Measurements from ENCODE around the gene RNF114.
"Not testable (repeated sequence)": the region's sequence is repeated elsewhere in the genome, so short reads cannot be mapped to it uniquely, and the experiment has no call there.

The RNF114 gene

DNA sequence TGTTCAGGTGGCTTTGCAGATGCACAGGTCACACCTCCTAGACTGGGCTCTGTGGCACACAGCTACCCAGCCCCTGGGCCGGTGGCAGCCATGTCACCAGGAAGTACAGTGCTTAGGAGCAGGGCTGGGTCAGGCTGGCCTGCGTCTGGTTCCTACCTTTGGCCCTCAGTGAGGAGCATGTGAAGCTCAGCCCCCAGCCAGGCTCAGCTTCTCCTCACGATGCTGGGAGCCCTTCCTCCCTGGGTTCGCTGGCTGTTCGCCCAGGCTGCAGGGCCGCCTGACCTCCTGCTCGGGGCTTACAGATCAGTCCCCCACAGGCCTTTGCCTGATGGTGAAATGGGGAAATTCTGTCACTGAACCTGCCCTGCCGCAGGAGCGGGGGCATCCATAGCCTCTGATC, 43.9 kb upstream of the RNF114 start:
- Histone ChIP-seq H3K27me3 (ENCODE audit: control insufficient read depth, insufficient read depth, low read length) (no peaks in the 10 kb centered on the region), H3K27ac (ENCODE audit: low read depth, low read length) (no peak overlapping the region), H3K4me1 (ENCODE audit: control insufficient read depth, insufficient read depth, low read length) (peaks cover 38% of the 10 kb centered on the region), H3K36me3 (ENCODE audit: control insufficient read depth, insufficient read depth, low read length) (peaks cover 5% of the 10 kb centered on the region), H3K9ac (ENCODE audit: low read length) (no peak overlapping the region), H3K4me3 (ENCODE audit: low read depth, low read length) (no peak overlapping the region), H3K9me3 (ENCODE audit: control insufficient read depth, insufficient read depth, low read depth, low read length) (no peaks in the 10 kb centered on the region)

DNA sequence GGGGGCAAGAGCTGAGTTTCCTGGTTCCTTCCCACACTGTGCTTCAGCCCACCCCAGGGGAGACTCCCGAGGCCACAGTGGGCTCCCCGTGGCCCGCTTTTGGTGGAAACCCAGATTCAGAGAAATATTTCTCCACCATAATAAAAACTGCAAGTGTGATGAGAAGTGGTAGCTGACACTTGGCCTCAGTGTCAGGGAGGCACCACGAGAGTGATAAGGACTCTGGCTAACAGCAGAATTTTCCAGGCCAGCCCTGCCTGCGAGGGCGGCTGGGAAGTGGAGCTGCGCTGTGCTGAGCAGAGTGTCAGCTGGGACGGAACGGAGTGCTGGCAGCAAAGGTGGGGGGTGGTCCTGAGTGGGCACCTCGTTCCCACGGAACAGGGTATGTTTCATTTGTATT, 43.4 kb upstream of the RNF114 start:
- no peak overlapping the region for H3K27ac ChIP-seq (ENCODE audit: low read depth, low read length)
- H3K4me3 ChIP-seq (ENCODE audit: low read depth, low read length): no peak overlapping the region
- no peaks in the 10 kb centered on the region for H3K9me3 ChIP-seq (ENCODE audit: control insufficient read depth, insufficient read depth, low read depth, low read length)
- H3K4me1 ChIP-seq (ENCODE audit: control insufficient read depth, insufficient read depth, low read length): peaks cover 34% of the 10 kb centered on the region
- H3K9ac ChIP-seq (ENCODE audit: low read length): no peak overlapping the region
- peaks cover 2% of the 10 kb centered on the region for H3K36me3 ChIP-seq (ENCODE audit: control insufficient read depth, insufficient read depth, low read length)
- H3K27me3 ChIP-seq (ENCODE audit: control insufficient read depth, insufficient read depth, low read length): no peaks in the 10 kb centered on the region

DNA sequence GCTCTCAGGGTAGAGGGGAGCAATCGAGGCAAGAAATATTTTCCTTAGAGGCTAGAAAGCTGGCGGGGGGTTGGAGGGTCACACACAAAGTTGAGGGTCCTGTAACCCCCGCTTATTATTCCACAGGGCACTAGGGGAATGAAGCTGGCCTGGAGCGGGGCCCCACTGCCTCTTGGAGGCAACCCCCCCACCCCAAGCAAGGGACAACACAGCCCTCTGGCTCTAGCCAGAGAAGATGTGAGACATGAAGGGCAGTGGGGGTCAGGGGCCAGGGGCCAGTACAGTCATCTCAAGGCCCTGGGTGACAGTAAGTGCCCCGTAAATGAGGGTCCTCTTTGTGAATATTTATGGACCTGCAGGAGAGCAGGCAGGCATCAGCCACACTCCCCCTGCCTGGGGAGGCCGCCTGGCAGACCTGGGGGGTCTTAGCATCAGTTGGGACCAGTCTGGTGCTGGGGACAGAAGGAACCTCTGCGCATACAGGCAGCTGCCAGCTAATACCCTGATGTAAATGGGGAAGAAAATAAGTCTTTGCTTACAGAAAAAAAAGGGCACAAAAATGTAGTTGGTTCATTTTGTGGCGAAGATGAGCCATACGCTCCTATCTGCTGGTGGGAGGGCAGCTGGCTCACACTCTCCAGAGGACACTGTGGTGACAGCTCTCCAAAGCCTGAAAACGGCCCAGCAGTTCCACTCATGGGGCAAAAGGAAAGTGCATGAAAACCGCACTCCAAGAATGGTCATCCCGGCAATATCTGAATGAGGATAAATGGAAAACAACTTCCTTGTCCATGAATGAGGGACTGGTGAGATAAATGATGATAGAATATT, 42.7 kb upstream of the RNF114 start:
- H3K9ac ChIP-seq (ENCODE audit: low read length): no peak overlapping the region
- no peak overlapping the region for H3K27ac ChIP-seq (ENCODE audit: low read depth, low read length)
- no peaks in the 10 kb centered on the region for H3K27me3 ChIP-seq (ENCODE audit: control insufficient read depth, insufficient read depth, low read length)
- no peaks in the 10 kb centered on the region for H3K9me3 ChIP-seq (ENCODE audit: control insufficient read depth, insufficient read depth, low read depth, low read length)
- no peak overlapping the region for H3K4me3 ChIP-seq (ENCODE audit: low read depth, low read length)
- peaks cover 30% of the 10 kb centered on the region for H3K4me1 ChIP-seq (ENCODE audit: control insufficient read depth, insufficient read depth, low read length)
- no peaks in the 10 kb centered on the region for H3K36me3 ChIP-seq (ENCODE audit: control insufficient read depth, insufficient read depth, low read length)

DNA sequence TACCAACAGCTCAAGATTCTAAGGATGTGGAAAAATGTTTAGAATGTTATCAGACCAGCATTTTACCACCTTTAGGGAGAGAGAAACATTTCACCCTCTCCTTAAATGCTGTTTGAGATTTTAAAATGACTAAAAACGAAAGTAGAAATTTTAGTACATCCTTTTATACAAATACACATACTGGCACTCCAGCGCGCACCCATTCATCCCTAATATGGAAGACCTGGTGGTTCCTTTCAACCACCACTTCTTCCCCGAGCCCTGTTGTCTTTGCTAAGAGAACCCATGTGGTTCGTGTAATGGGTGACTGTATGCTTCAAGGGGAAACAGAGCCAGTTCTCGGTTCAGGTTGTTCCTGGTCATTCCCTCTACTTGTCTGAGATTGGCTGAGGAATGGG, 42.1 kb upstream of the RNF114 start:
- Histone ChIP-seq H3K4me3 (ENCODE audit: low read depth, low read length) (no peak overlapping the region), H3K27ac (ENCODE audit: low read depth, low read length) (no peak overlapping the region)

DNA sequence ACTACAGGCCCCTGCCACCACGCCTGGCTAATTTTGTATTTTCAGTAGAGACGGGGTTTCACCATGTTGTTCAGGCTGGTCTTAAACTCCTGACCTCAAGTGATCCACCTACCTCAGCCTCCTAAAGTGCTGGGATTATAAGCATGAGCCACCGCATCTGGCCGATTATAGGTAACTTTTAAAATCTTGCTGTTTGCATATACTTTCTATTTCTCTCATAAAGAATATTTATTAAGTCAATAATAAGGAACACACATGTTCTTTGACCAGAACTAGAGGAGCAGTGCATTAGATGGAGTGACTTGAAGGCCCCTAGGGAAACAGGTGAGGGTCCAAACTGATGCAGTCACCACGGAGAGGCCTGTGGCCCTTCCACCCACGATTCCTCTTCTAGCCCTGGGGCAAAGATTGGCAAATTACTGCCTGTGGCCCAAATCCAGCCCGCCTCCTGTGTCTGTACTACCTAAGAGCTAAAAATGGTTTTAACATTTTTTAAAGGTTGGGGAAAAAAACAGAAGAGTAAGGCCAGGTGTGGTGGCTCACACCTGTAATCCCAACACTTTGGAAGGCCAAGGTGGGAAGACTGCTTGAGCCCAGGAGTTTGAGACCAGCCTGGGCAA, 40.6 kb upstream of the RNF114 start:
- not testable (repeated sequence) for H3K27me3 ChIP-seq (ENCODE audit: control insufficient read depth, insufficient read depth, low read length); H3K27ac ChIP-seq (ENCODE audit: low read depth, low read length); H3K9me3 ChIP-seq (ENCODE audit: control insufficient read depth, insufficient read depth, low read depth, low read length); H3K36me3 ChIP-seq (ENCODE audit: control insufficient read depth, insufficient read depth, low read length); H3K4me3 ChIP-seq (ENCODE audit: low read depth, low read length); H3K9ac ChIP-seq (ENCODE audit: low read length)
- H3K4me1 ChIP-seq (ENCODE audit: control insufficient read depth, insufficient read depth, low read length): peaks cover 20% of the 10 kb centered on the region; the same call in 1 of the 2 replicates

More for the DNA sequence above, 42.1 kb upstream of the RNF114 start:
- Histone ChIP-seq H3K4me1 (ENCODE audit: control insufficient read depth, insufficient read depth, low read length) (peaks cover 25% of the 10 kb centered on the region), H3K9ac (ENCODE audit: low read length) (no peak overlapping the region), H3K27me3 (ENCODE audit: control insufficient read depth, insufficient read depth, low read length) (no peaks in the 10 kb centered on the region), H3K9me3 (ENCODE audit: control insufficient read depth, insufficient read depth, low read depth, low read length) (no peaks in the 10 kb centered on the region), H3K36me3 (ENCODE audit: control insufficient read depth, insufficient read depth, low read length) (no peaks in the 10 kb centered on the region)

DNA sequence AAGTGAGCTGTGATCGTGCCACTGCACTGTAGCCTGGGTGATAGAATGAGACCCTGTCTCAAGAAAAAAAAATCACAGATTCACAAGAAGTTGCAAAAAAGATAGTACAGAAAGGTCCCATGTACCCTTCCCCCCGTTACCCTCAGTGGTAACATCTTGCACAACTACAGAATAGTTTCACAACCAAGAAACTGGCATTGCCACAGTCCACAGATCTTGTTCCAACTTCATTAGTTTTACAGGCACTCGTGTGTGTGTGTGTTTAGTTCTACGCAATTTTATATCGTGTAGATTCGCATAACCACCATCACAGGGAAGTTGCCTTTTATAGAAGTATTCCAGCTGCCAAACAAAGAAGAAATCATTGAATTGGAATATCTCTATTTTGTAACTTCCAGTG, 40.0 kb upstream of the RNF114 start:
- H3K27ac ChIP-seq (ENCODE audit: low read depth, low read length): no peak overlapping the region
- H3K27me3 ChIP-seq (ENCODE audit: control insufficient read depth, insufficient read depth, low read length): no peaks in the 10 kb centered on the region
- no peaks in the 10 kb centered on the region for H3K9me3 ChIP-seq (ENCODE audit: control insufficient read depth, insufficient read depth, low read depth, low read length)

DNA sequence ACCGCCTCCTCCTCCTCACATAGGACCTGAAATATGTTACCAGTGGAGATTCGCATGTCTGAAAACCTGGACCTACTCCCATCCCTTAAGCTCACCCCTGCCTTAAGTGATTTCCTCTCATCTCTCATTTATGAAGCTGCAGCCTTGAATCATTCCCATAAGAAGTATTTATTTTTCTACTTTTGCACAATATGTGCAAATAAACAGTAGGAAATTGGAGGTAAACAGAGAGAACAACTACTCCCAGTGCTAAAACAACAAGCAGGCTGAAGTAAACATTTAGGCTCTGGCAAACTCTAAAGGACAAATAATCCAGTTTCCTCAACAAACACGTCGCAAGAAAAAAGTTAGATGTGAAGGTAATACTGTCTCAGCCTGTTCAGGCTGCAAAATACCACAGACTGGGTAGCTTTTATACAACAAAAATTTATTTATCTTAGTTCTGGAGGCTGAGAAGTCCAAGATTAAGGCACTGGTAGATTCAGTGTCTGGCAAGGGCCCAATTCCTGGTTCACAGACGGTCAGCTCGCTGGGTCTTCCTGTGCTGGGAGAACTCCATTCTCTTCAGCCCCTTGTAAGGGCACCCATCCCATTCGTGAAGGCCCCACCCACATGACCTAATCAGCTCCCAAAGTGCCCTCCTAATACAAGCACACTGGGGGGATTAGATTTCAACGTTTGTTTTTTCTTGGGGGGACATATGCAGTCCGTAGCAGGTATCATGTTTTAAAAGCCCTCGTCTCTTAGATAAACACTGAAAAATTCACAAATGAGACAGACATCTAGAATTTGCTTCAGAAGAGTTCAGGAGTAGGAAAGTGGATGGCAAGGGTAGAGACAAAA, 36.4 kb upstream of the RNF114 start:
- Histone ChIP-seq H3K4me1 (ENCODE audit: control insufficient read depth, insufficient read depth, low read length) (no peaks in the 10 kb centered on the region), H3K36me3 (ENCODE audit: control insufficient read depth, insufficient read depth, low read length) (peaks cover 8% of the 10 kb centered on the region), H3K4me3 (ENCODE audit: low read depth, low read length) (no peak overlapping the region), H3K9ac (ENCODE audit: low read length) (no peak overlapping the region), H3K9me3 (ENCODE audit: control insufficient read depth, insufficient read depth, low read depth, low read length) (no peaks in the 10 kb centered on the region), H3K27me3 (ENCODE audit: control insufficient read depth, insufficient read depth, low read length) (no peaks in the 10 kb centered on the region), H3K27ac (ENCODE audit: low read depth, low read length) (no peak overlapping the region)

More for the DNA sequence above, 40.0 kb upstream of the RNF114 start:
- Histone ChIP-seq H3K9ac (ENCODE audit: low read length) (no peak overlapping the region), H3K4me3 (ENCODE audit: low read depth, low read length) (no peak overlapping the region), H3K4me1 (ENCODE audit: control insufficient read depth, insufficient read depth, low read length) (peaks cover 14% of the 10 kb centered on the region; the same call in 1 of the 2 replicates), H3K36me3 (ENCODE audit: control insufficient read depth, insufficient read depth, low read length) (no peaks in the 10 kb centered on the region)

DNA sequence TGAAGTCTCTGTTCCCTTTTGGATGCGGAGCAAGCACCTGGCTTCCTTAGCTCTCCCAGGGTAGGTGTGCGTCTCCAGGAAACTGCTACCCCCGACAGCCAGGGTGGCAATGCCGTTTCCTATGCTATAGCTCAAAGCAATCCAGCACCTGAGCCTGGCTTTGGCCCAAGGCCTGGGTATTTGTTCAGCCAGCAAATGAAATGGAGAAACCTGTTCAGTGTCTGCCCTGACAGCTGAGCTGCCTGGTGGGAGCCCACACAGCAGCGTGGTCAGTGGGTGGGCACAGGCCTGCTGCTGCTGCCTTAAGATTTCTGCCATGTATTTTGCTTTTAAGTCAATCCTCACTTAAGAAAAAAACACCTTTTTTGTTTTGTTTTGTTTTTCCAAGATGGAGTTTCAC, 34.6 kb upstream of the RNF114 start:
- Histone ChIP-seq H3K27me3 (ENCODE audit: control insufficient read depth, insufficient read depth, low read length) (no peaks in the 10 kb centered on the region), H3K36me3 (ENCODE audit: control insufficient read depth, insufficient read depth, low read length) (peaks cover 24% of the 10 kb centered on the region), H3K9me3 (ENCODE audit: control insufficient read depth, insufficient read depth, low read depth, low read length) (no peaks in the 10 kb centered on the region), H3K27ac (ENCODE audit: low read depth, low read length) (no peak overlapping the region), H3K4me3 (ENCODE audit: low read depth, low read length) (no peak overlapping the region), H3K9ac (ENCODE audit: low read length) (no peak overlapping the region), H3K4me1 (ENCODE audit: control insufficient read depth, insufficient read depth, low read length) (no peaks in the 10 kb centered on the region)

DNA sequence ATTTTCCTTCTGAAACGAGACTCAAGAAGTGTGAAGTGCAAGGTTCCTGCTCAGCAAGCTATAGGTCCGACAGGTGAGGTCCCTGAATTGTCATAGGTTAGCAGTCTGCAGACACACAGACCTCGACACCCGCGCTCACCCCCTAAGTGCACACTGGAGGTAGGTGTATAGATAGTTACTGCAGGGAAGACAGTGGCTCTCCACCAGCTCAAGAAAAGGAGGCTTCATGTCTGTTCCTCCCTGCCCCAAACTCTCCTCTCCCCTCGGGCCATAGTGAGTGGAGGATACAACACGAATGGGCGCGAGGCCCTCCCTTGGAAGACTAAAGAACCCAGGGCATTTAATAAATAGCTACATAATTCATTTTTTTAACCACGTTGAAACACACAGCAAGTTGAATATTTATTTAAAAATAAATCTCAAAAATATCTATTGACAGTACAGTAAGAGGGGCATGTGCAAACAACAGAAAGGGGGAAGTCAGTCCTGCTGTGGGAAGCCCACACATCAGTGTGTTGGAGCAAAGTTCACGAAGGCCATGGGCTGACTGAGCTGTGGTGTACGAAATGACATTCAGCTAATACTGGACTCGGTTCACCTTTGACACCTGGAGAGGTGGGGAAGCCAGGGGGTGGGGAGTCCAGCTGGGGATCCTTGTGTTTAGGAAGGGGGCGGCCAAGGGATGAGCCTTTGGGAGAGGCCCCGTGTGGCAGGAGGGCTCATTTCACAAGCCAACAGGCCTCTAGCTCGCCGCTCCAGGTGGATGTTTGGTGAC, 31.6 kb upstream of the RNF114 start:
- Histone ChIP-seq H3K4me3 (ENCODE audit: low read depth, low read length) (no peak overlapping the region), H3K27ac (ENCODE audit: low read depth, low read length) (no peak overlapping the region), H3K9ac (ENCODE audit: low read length) (no peak overlapping the region), H3K4me1 (ENCODE audit: control insufficient read depth, insufficient read depth, low read length) (no peaks in the 10 kb centered on the region), H3K27me3 (ENCODE audit: control insufficient read depth, insufficient read depth, low read length) (no peaks in the 10 kb centered on the region), H3K9me3 (ENCODE audit: control insufficient read depth, insufficient read depth, low read depth, low read length) (no peaks in the 10 kb centered on the region), H3K36me3 (ENCODE audit: control insufficient read depth, insufficient read depth, low read length) (peaks cover 37% of the 10 kb centered on the region)

DNA sequence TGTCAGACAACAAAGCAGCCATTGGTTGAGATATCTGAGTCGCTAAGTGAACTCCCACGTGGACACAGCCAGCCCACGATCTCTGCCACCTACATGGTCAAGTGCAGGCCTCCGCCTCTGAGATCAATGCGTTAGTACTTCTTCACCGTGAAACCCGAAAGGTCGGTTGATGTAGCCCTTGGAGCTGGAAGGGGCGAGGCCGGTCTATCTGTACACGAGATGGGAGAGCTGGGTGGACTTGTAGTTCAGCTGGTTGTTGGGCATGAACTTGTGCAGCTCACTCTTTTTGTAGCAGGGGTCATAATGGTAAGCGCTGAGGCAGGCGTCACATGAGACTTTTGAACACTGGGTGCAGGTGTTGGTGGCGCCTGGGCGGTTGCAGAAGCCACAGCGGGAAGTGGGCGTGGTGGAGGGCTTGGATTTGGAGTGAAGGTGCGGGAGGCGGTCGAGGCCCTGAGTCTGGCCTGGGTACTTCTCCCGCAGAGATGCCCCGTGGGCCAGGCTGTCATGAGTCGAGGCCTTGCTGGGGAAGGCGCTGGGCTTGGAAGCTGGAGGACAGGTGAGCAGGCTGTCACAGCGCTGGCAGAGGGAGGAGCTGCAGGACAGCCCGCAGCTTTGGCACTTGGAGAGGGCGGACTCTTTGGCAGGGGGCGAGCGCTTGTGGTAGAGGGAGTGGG, 30.6 kb upstream of the RNF114 start:
- Histone ChIP-seq H3K27ac (ENCODE audit: low read depth, low read length) (no peak overlapping the region), H3K9ac (ENCODE audit: low read length) (no peak overlapping the region), H3K4me1 (ENCODE audit: control insufficient read depth, insufficient read depth, low read length) (no peaks in the 10 kb centered on the region), H3K36me3 (ENCODE audit: control insufficient read depth, insufficient read depth, low read length) (peaks cover 41% of the 10 kb centered on the region), H3K27me3 (ENCODE audit: control insufficient read depth, insufficient read depth, low read length) (no peaks in the 10 kb centered on the region), H3K4me3 (ENCODE audit: low read depth, low read length) (no peak overlapping the region), H3K9me3 (ENCODE audit: control insufficient read depth, insufficient read depth, low read depth, low read length) (no peaks in the 10 kb centered on the region)

All from HUES6 (cell line).